GM11168 (cell line): ENCODE results near the gene GYPB.
"Not testable (repeated sequence)": the region's sequence is repeated elsewhere in the genome, so short reads cannot be mapped to it uniquely, and the experiment has no call there.

Source experiments
- in situ Hi-C: fragments of 300-500 bp; cut with MboI; formaldehyde crosslinking; loops from one replicate; pipeline ENCODE4 v1.12.0; 2022; ENCODE audit warnings: low sequenced_read_pairs; ENCODE audit not compliant: unreplicated experiment

GYPB gene

DNA sequence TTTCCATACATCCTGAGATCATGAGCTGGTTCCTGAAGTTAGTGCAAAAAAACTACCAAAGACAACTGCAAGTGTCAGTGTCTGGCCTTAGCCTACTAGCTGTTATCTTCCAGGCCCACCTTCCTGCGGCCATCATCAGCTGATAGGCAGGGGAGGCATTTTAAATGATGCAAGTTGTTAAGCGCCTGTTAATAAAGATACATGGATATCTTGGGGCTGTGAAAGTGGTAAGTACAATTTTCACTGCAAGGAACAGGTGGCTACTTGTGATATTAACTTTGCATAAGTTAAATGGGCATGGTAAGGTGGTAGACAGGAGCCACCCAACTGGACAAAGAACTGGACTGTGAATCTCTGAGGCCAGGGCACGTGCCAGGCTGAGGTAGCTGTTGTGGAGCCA is at the start of gene GYPB:
Gene GYPB, minus strand, starts transcription at position 104 of the 400 bp plus-strand sequence. Its CDS starts 93 bp downstream, at position 11.
- in situ Hi-C loops = not testable (repeated sequence)

- in situ Hi-C loops = not testable (repeated sequence)
Measured at GRCh38 chr4:144061556-144061955, 42.4 kb upstream of the GYPB start.

DNA sequence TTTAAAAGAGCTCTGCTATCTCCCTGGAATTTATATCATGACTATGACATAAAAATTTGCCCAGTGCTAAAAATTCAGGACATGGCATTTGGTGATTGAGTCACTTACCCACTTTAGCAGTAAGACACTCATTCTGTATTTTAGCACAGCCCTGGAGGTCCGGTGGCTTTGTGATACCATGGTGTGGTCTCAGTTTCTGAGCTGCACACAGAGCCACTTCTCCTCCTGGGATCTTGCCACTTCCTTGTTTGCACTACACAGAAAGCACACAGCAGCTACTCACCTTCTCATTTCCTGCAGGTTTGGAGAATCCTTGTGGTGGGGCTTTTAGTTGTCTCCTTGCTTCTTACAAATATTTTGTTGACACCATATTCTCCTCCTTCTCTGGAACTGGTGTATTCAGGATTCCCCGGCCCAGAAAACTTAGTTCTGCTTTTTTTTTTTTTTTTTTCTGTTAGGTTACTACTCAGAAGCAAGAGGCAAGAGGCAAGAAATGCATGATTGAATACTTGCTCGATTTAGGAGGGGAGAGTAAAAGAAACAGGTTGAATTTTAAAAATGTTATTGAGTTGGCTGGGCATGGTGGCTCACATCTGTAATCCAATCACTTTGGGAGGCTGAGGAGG is 41.2 kb upstream of the GYPB start:
- in situ Hi-C loops = not testable (repeated sequence)

DNA sequence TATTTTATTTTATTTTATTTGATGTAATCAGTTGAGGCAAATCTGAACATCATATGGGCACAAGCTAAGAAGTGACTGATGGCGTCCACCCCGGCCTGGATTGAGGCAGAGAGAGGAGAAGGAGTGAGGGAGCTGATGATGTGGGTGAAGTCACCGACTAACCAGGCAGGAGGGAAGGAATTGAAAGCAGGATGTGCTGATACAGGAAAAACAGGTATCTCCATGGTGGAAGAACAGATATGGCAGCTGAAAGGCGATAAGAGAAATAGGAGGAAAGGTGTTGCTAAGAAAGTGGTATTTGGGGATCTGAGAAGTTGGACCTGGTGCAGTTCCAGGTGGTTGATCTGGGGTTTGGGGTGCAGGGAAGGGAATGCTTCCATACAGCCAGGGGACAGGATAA is 37.6 kb upstream of the GYPB start:
- in situ Hi-C loops = no loop called here

GRCh38 chr4:144055336-144055735 is 36.2 kb upstream of the GYPB start:
- in situ Hi-C loops = not testable (repeated sequence)

DNA sequence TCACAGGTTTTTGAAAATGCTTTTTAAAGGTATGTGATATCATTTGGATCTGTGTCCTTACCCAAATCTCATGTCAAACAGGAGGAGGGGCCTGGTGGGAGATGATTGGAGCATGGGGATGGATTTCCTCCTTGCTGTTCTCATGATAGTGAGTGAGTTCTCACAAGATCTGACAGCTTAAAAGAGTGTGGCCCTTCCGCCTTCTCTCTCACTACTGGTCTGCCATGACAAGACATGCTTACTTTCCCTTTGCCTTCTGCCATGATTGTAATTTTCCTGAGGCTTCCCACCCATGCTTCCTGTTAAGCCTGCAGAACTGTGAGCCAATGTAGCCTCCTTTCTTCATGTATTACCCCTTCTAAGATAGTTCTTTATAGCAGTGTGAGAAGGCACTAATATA is 32.3 kb upstream of the GYPB start:
- in situ Hi-C loops = not testable (repeated sequence)

DNA sequence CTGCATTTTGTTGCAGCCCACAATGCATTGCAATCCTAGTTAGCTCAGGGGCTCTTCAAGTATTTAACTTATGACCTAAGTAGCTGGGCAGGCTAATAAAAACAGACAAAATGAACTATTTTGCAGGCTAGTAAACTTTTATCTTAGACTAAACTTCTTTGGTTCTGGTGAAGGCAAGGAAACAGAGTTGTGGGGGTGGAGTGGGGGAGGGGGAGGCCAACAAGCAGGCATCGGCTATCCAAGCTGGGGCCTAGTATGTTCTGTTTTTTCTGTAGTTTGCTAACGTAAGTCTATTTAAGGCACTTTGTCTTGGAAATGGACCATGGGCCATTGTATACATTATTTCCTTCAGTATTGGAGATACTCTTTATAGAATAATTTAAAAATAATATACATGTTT is 31.5 kb upstream of the GYPB start:
- in situ Hi-C loops = not testable (repeated sequence)

- in situ Hi-C loops = not testable (repeated sequence)
Measured at GRCh38 chr4:144049495-144050424, 30.6 kb upstream of the GYPB start.

DNA sequence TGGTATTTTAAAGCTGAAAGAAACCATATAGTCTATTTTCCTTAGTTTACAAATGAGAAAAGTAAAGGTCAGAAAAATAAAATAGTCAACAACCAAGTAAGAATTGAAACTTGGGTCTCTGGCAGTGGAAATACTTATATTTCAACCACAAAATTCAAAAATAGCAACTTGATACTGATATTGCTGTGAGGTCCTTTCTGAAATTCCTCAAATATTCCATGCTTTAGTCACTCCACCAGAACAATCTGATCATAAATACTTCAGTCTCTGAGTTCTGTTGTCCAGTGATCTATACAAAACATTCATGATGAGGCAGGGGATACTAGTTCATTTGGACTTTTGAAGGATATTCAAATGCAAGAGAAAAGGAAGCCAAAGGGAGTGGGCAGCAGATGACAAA is 25.8 kb upstream of the GYPB start:
- in situ Hi-C loops = not testable (repeated sequence)

DNA sequence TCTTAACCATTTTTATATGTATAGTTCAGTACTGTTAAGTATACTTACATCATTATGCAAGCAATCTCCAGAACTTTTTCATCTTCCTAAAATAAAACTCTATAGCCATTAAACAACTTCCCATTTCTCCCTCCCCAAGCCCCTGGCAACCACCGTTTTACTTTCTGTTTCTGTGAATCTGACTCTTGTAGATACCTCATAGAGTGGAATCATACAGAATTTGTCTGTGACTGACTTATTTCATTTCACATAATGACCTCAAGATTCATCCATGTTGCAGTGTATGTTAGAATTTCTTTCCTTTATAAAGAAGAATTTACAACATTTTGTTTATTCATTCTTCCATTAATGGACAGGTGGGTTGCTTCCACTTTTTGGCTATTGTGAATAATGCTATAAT is 13.4 kb upstream of the GYPB start:
- in situ Hi-C loops = not testable (repeated sequence)

GRCh38 chr4:144031875-144032274 is 12.7 kb upstream of the GYPB start:
- in situ Hi-C loops = not testable (repeated sequence)

GRCh38 chr4:144031369-144031768 is 12.2 kb upstream of the GYPB start:
- in situ Hi-C loops = not testable (repeated sequence)

DNA sequence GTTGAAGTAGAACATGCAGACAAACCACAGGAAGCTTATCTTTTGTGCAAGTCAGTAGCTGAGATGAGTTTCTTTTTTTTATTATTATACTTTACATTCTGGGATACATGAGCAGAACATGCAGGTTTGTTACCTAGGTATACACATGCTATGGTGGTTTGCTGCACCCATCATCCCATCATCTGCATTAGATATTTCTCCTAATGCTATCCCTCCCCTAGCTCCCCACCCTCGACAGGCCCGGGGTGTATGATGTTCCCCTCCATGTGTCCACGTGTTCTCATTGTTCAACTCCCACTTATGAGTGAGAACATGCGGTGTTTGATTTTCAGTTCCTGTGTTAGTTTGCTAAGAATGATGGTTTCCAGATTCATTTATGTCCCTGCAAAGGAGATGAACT is 11.5 kb upstream of the GYPB start:
- in situ Hi-C loops = not testable (repeated sequence)

GRCh38 chr4:144026682-144027081 is 7.5 kb upstream of the GYPB start:
- in situ Hi-C loops = loop anchor here (10.0 kb wide), 1 partner anchor 118 kb away; the partner anchor contains the start of gene GYPA

DNA sequence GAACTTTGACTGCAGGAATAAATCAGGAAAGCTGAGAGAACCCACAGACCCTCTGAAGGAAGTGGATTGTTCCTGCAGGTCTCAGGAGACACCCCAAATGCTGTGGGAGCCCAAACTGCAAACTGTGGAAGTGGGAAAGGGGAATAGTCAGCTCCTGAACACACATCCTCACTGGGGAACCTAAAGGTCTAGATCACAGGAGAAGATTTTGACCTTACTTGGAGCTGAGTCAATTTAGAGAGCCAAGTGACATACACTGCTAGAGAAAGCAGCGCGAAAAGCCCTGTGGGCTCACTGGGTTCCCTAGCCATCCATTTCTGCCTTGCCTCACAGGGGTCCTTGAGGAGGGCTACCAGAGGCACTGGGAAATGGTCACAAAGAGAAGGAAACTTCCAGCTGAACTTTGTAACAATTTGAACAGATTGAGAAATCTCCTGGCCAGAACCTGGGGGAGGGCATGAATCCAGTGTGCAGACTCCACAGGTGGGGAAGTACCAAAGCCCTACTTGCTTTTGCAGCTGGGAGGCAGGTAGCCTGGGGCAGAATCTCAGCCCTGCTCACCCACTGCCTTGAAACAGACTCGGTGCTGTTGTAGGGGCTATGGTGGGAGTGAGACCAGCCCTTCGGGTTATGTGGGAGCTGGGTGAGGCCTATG is 5.3 kb upstream of the GYPB start:
- in situ Hi-C loops = loop anchor here (10.0 kb wide), 1 partner anchor 120 kb away; the partner anchor contains the start of gene GYPA

DNA sequence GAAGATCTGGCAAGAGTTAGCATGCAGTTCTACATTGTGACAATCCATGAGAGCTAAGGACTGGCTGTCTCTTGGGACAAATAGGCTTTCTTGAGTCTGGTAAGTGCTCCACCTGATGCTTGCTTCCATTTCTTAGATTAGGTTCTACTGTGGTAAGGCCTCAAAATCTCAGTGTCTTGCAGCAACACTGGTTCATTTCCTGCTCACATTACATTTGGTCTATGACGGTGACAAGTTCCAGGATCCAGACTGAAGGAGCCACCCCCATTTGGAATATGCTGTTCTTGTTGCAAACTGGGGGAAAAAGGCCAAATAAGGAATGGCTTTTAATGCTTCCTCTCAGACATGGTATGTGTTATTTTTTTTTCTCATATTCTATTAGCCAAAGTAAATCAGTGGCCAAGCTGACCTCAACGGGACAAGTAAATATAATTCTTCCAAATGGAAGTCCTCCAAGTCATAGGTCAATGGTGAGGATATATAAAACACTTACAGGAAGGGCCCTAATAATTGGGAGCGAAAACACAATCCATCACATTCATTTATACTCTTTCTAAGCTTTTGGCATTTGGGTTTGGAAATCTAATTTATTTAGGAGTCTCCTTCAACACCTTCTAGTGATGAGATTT is 3.7 kb upstream of the GYPB start:
- in situ Hi-C loops = loop anchor here (10.0 kb wide), 1 partner anchor 122 kb away; the partner anchor contains the start of gene GYPA

DNA sequence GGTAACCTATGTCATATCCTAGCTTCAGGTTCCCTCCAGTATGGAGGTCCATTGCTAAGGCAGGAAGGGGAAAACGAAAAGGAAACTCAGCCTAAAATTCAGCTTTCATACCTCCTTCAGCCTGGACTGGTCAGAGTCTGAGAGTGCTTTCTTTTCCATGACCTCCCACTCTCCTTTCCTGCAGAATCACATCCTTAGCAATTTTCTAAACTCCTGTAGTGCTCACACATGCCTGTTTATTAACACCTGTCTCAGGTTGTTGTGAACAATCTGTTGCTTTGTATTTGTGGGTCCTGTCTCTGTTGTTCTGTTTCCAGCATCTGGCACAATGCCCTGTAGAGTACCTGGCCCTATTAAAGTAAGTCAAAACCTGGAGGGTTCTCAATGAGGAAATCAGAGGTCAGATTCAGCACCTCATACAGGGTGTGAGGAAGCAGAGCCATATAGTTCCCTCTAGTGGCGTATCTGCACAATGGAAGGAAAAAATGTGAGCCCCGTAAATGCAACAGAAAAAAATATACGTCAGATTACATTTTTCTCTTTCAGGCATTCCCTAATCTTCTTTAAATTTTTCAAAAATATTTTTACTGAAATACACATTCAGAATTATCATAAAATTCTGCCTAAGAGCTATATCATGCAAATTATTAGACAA is 2.3 kb upstream of the GYPB start:
- in situ Hi-C loops = loop anchor here (10.0 kb wide), 1 partner anchor 123 kb away; the partner anchor contains the start of gene GYPA

DNA sequence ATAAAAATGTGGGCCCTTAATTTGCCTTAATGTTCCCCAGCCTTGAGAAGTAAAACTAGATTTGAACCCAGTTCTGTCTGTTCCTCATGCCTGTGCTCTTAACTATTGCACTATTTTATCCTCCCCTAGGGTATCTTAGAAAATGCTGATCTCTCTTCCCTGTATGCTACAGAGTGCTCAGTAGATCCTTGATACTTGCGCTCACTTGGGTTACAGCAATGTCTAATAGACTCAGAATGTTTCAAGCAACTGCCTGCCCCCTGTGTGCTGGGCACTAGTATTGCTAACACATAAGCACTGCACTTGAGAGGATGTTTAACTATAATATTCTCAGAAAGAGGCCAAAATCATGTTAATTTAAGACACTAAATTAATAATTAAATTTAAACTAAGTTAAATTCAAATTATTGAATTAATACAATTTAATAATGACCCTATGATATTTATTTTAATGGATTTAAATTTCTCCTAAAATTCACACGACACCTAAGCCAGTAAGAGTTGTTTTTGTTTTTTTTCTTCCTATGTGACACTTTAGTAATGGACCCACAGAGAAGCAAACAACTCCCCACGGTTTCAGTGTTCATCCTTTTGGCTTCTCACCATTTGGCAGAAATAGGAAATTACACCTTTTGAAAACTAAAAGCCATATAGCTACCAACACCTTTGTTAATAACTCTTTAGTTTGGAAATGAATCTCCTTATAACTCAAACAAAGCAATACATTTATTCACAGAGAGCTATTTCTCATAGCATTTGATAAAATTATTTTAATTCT is 768 bp downstream of the GYPB start:
- in situ Hi-C loops = not testable (repeated sequence)

DNA sequence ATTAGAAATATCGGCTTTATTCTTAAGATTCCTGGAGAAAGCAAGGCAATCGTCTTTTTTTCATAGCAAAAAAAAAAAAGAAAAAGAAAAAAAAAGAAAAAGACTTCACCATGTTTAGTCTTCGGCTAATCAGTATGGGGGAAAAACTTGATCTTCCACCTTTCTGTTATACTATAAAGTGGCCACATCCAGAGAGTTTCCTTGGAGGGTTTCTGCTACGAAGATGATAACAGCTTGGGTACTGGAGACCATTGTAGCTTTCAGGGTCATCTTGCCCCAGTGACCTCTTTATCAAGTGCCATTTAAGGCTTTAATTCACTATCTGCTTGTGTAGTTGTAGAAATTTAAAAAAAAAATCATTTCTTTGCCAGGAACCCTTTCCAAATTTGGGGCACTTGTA is 1.9 kb downstream of the GYPB start:
- in situ Hi-C loops = not testable (repeated sequence)
